ENCODE data around the gene SLC9C1. TPM values are rescaled to one million over a fixed set of nuclear protein-coding genes. Genes with fewer than 3 reads are reported as not detected.

The SLC9C1 gene
- total RNA-seq, 1 donor from 2014 or later: 0.13 TPM

GRCh38 chr3:112273536-112273935 is 20.5 kb downstream of the SLC9C1 start:
- no peak for DNase-seq (ENCODE audit: low spot score)
- no peaks in the 10 kb centered on the region for H3K36me3 Mint-ChIP-seq (ENCODE audit: low read depth, unreplicated experiment)
- H3K9me3 Mint-ChIP-seq (ENCODE audit: unreplicated experiment): no peaks in the 10 kb centered on the region
- no peak overlapping the region for H3K4me3 Mint-ChIP-seq (ENCODE audit: unreplicated experiment)
- H3K4me1 Mint-ChIP-seq (ENCODE audit: unreplicated experiment): no peaks in the 10 kb centered on the region
- no peak overlapping the region for H3K27ac Mint-ChIP-seq (ENCODE audit: unreplicated experiment)
- TF ChIP-seq CTCF (IDR thresholded peaks at IDR 0.05; ENCODE audit: unreplicated experiment): no peak
- H3K27me3 Mint-ChIP-seq (ENCODE audit: unreplicated experiment): no peaks in the 10 kb centered on the region

- no peak for DNase-seq (ENCODE audit: low spot score)
- H3K9me3 Mint-ChIP-seq (ENCODE audit: unreplicated experiment): no peaks in the 10 kb centered on the region
- peaks cover 3% of the 10 kb centered on the region for H3K27me3 Mint-ChIP-seq (ENCODE audit: unreplicated experiment)
- no peaks in the 10 kb centered on the region for H3K36me3 Mint-ChIP-seq (ENCODE audit: low read depth, unreplicated experiment)
- no peak for TF ChIP-seq CTCF (IDR thresholded peaks at IDR 0.05; ENCODE audit: unreplicated experiment)
- no peak overlapping the region for H3K27ac Mint-ChIP-seq (ENCODE audit: unreplicated experiment)
- no peaks in the 10 kb centered on the region for H3K4me1 Mint-ChIP-seq (ENCODE audit: unreplicated experiment)
- no peak overlapping the region for H3K4me3 Mint-ChIP-seq (ENCODE audit: unreplicated experiment)
Observed at GRCh38 chr3:112261742-112262141, 32.3 kb downstream of the SLC9C1 start.

- no peak for DNase-seq (ENCODE audit: low spot score)
- Mint-ChIP-seq H3K4me3 (ENCODE audit: unreplicated experiment) (no peak overlapping the region), H3K27ac (ENCODE audit: unreplicated experiment) (no peak overlapping the region), H3K4me1 (ENCODE audit: unreplicated experiment) (no peaks in the 10 kb centered on the region), H3K36me3 (ENCODE audit: low read depth, unreplicated experiment) (no peaks in the 10 kb centered on the region), H3K9me3 (ENCODE audit: unreplicated experiment) (no peaks in the 10 kb centered on the region), H3K27me3 (ENCODE audit: unreplicated experiment) (peaks cover 3% of the 10 kb centered on the region)
- TF ChIP-seq CTCF (IDR thresholded peaks at IDR 0.05; ENCODE audit: unreplicated experiment): no peak
Observed at GRCh38 chr3:112260563-112260962, 33.5 kb downstream of the SLC9C1 start.

- Mint-ChIP-seq H3K27me3 (ENCODE audit: unreplicated experiment) (no peaks in the 10 kb centered on the region), H3K9me3 (ENCODE audit: unreplicated experiment) (no peaks in the 10 kb centered on the region), H3K27ac (ENCODE audit: unreplicated experiment) (no peak overlapping the region), H3K4me1 (ENCODE audit: unreplicated experiment) (no peaks in the 10 kb centered on the region), H3K4me3 (ENCODE audit: unreplicated experiment) (no peak overlapping the region), H3K36me3 (ENCODE audit: low read depth, unreplicated experiment) (peaks cover 4% of the 10 kb centered on the region)
- TF ChIP-seq CTCF (IDR thresholded peaks at IDR 0.05; ENCODE audit: unreplicated experiment): no peak
- no peak for DNase-seq (ENCODE audit: low spot score)
Observed at GRCh38 chr3:112253301-112253971, 40.6 kb downstream of the SLC9C1 start.

- Mint-ChIP-seq H3K4me3 (ENCODE audit: unreplicated experiment) (no peak overlapping the region), H3K36me3 (ENCODE audit: low read depth, unreplicated experiment) (peaks cover 4% of the 10 kb centered on the region), H3K4me1 (ENCODE audit: unreplicated experiment) (no peaks in the 10 kb centered on the region), H3K9me3 (ENCODE audit: unreplicated experiment) (no peaks in the 10 kb centered on the region), H3K27me3 (ENCODE audit: unreplicated experiment) (no peaks in the 10 kb centered on the region), H3K27ac (ENCODE audit: unreplicated experiment) (no peak overlapping the region)
- no peak for DNase-seq (ENCODE audit: low spot score)
- no peak for TF ChIP-seq CTCF (IDR thresholded peaks at IDR 0.05; ENCODE audit: unreplicated experiment)
Observed at GRCh38 chr3:112247900-112248299, 46.1 kb downstream of the SLC9C1 start.

Measured in endothelial cell (in vitro differentiated cells).